Suppressor macrophage (primary cell): ENCODE data around the gene KLHL41.

Experiments used
- DNase-seq, 4 experiments: peaks; one replicate each; pipeline ENCODE4 v3.0.0-alpha.2; 2020 to 2022
- total RNA-seq, 17 experiments: gene quantifications; one replicate each; lab custom pipeline; 2026; ENCODE audit warnings: mixed read lengths in 6 of 17, inconsistent platforms in 3 of 17; lab: John Stamatoyannopoulos, UW

The KLHL41 gene
- total RNA-seq, result 0.05 to 1.2 (median 0.29) reads per million in 17 experiments

DNA sequence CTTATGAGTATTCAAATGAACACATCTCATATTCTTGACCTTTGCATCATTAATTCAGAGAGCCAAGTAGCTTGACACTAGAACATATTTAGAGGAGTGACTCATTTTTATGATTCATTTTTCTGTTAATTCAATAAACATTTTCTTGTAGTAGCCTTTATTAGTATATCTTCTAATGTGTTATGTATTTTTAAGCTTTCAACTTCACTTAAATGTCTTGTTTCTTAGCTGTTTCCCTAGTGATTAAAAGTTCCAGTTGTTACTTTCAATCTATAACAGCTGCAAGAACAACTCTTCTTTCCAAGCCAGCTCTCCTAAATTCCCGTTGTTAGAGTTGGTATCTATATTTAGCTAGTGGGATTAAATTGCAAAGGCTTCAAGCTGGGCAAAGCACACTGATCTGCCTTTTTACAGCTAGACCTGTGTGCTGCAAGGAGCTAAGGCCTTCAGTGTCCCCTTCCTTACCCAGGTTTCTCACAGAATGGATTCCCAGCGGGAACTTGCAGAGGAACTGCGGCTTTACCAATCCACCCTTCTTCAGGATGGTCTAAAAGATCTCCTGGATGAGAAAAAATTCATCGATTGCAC lies at the start of gene KLHL41:
TSS of gene KLHL41 (plus strand) at position 405 of the 588 bp plus-strand sequence. CDS start at position 482, 77 bp downstream.
- DNase-seq, result peak in 2 of 4 experiments; percentile 7

DNA sequence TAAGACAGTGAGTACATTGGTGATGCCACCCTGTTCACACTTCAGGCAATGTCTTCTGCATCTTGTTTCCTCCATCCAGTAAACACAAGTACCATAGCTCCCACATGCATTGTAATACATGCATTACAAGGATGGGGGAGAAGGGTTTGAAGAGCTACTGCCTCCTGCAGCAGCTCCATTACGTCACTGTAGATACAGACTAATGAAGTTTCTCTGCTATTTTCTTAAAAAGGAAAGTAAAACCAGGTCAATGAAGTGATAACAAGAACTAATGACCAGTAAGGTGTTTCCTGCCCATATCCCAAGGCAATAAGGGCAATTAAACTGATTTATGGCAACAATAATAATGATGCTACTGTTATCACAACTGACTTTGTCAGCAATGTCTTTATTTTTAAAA lies 48.4 kb upstream of the KLHL41 start:
- no peak for DNase-seq

DNA sequence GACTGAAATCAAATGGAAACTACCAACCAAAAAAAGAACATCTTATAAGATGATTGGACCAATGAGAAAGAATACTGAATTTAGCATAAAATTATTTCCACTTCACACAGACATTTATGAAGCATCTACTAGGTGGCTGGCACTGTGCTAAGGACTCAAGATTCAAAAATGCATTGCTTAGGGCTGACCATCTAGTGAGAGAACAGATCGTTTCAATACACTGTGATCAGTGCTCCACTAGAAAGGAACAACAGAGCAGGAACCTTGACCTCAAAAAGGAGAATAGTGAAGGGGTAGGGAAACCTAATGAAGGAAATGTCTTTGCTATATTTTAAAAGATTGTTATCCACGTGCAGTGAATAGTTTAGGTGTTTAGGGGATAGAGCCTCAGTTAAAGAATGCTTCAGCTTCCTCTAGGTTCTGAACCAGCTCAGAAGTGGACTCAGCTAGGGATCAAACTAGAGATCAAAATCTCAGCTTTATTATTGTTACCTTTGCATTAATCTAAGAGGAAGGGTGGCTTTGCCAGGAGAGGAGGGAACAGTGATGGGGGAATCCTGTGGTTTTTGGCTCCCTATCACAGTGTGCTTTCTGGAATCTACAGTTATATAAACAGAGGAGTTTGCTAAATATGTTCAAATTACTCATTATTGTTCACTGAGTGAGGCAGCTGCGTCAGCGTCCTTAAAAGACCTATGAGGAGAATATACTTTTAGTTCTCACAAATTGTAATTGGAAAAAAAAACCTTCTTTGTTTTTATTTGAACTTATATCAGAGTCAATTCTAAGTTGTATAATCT lies 46.4 kb upstream of the KLHL41 start:
- DNase-seq, result no peak

DNA sequence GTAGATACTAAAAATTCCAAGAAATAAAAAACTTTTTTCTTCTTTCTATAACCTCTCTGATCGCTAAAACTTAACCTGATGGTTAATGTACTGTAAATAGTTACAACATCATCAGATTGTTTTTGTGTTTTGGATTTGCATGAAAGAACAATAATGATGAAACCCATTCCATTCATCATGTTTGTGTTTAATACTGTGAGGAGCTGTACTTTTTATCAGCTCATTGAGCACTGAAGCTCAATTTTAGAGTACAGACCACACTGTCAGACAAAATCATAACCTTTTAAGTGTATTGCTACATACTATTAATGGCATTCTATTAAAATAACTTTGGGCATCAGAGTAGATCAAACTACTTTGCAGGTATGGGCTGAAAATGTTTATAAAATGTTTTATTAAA lies 45.0 kb upstream of the KLHL41 start:
- DNase-seq, result no peak

DNA sequence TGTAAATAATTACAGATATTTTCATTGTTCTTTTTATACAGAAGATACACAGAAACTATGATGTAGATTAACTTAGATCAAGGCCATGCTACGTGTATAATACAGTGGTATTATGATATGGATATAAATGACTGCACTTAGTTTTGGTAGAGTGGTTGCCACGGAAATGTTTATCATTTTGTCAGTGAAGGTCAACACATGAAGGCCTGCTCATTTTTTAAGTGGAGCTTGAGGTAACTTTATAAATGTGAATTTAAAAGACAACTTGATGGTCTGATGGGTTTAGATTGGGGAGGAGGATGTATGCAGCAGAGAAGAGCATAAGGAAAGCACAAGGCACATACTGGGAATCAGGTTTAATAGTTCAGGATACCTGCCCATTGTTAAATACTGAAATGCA lies 44.6 kb upstream of the KLHL41 start:
- no peak for DNase-seq

DNA sequence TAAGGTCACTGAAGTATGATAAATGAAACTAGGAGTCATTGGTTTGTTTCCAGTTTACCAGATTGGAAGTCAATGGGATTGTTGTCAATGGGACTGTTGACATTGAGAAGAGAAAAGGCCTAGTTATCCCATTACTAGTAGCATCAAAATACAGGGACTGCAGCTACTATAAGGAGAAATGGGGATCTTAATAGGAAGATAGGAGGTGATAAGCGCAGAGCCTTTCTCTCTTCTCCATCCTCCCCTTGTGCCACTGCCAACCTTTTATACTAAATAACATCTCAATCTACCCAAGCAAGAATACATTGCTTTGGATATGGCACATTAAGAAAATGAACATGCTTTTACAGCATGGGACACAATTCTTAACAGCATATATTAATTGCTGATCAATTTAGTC lies 40.7 kb upstream of the KLHL41 start:
- DNase-seq, result no peak

DNA sequence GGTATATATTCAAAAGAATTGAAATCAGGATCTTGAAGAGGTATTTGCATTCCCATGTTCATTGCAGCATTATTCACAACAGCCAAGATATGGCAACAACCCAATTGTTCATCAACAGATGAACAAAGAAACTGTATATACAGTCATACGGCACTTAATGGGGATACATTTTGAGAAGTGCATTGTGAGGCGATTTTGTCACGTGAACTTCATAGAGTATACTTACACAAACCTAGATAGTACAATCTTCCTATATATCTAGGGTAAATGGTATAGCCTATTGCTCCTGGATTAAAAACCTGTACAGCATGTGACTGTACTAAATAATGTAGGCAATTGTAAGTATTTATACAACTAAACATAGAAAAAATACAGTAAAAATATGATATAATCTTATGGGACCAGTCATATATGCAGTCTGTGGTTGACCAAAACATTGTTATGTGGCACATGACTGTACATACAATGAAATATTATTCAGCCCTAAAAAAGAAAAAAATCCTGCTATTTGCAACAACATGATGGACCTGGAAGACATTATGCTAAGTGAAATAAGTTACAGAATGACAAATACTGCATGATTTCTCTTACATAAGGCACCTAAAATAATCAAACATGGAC lies 39.4 kb upstream of the KLHL41 start:
- DNase-seq, result no peak

DNA sequence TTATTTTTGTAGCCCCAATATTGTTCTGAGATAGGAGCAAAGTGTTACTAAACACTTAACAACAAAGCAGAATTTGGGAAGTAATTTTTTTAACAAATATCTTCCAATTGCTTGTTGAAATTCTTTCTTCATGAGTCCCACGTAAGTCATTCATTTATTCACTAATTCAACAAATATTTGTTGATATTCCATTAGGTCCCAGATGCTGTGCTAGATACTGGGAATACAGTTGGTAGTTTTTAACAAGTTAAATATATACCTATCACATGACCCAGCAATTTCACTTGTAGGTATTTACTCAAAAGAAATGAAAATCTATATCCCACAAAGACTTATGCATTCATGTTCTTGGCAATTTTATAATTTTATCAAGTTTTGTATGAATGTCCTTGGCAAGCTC lies 37.3 kb upstream of the KLHL41 start:
- DNase-seq, result no peak

DNA sequence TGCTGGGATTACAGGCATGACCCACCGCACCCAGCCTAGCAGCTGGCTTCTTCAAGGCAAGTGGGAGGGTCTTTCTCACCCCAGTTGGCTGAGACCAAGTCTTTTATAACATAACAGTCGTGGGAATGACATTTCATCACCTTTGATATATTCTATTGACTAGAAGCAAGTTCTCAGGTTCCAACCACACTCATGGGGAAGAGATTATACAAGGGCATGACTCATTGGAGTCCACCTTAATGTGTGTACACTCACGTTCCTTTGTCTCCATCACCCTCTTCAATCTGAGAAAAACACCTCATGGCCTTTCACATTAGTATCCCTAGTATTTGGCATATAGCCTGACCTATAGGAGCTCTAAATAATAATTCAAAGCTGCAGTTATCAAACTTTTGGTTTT lies 33.0 kb upstream of the KLHL41 start:
- no peak for DNase-seq

DNA sequence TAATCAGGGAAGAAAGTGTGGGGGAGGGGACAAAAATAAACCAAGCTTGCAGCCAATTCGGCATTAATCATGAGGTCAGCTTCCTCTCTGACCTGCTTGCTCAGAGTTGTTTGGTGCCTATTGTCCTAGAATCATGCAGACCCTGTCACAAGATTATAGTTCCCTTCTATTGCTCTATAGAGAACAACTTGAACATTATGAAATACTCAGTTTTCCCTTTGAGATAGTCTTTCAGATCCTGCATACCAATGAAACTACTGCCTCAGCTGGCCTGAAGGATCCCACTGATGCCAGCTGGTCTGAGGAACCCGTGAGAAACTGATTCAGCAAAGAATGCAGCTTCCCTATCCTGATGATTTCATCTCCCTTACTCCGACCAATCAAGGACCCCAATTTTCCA lies 31.2 kb upstream of the KLHL41 start:
- peak; percentile 89 to 98 (median 94) for DNase-seq

DNA sequence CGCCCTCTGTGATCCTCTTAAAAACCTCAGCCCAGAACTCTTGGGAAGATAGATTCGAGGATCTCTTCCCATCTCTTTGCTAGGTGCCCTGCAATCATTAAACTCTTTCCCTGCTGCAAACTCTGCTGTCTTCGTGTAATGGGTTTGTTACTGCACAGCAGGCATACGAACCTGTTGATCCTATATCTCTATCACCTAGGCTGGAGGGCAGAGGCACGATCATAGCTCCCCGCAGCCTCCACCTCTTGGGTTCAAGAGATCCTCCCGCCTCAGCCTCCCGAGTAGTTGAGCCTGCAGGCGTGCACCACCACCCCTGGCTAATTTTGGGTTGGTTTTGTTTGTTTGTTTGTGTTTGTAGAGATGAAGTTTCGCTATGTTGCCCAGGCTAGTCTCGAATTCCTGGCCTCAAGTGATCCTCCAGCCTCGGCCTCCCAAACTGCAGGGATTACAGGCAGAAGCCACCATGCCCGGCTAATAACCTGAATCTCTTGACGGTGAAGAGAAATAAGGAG lies 30.7 kb upstream of the KLHL41 start:
- DNase-seq, result no peak

DNA sequence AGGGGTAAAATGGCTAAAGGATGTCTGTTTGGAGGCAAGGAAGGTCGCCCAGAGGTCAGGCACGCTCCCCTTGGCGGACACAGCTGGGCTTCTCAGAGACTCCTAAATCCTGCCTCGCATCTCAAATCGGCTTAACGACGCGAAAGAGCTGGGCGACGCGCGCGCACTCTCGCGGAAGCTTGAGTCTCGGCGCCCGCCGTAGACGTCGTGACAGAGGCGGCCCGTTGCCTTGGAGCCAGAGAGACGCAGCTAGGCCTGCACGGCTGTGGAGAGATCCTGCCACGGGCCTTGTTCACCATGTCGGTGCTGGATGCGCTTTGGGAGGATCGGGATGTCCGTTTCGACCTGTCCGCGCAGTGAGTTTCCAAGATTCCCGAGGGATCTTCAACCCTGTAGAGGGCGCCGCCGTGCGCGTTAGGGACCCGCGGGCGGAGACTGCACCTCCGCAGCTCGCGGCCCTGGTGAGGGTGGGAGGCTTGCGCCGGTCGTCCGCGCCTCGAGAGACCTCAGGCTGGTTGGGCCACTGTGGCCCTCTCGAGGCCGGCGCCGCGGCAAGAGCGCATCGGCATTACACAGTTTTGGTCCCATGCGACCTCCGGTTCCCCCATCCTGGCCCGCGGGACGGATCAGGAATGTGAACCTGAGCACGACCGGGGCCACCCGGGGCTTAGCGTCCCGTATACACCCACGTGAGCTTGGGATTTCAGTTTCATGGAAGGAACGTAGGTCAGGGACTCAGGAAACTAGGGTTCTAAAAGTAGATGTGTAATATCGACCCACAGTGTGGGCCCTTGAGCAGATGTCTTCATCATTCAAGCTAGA lies 30.0 kb upstream of the KLHL41 start, which contains the start of gene BBS5:
TSS of gene BBS5 (plus strand) at position 238 of the 822 bp plus-strand sequence. CDS start at position 298, 60 bp downstream.
- peak; percentile 87 to 94 (median 92) for DNase-seq

DNA sequence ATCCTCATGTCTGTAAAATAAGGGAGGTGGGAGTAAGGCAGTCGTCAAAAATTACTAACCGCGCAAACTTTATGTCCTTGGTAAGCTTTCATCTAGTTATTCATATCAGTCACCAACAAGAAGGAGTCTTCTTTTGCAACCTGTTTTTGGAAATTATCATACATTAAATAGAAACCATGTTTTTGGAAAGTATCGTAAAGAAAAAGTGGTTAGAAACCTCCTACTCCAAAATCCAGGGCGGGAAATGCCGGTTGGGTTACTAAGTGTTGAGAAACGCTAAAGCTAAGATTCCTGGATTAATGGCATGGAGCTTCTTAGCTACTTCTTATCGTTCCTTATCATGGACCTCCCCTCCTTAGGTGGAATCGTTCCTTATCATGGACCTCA lies 29.4 kb upstream of the KLHL41 start:
- DNase-seq, result no peak

DNA sequence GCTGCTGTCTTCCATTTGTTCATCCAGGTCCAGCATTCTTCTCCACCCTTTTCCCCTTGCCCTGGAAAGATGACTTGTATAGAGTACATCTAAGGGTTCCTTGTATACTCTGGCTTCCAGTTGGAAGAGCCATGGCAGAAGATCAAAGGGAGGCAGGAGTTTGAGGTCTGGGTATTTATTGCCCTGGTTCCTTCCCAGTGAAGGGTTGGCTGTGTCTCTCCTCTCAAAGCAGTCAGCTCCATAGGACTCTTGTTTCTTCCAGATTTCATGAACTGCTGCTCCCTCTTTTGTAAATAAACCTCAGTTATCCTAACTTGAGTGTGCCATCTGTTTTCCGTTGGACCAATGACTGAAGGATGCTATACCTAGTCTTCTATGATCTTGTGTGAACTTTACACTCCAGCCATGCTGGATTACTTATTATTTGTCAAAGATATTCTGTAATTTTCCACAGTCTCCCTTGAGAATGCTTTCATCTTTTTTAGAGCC lies 23.8 kb upstream of the KLHL41 start:
- no peak for DNase-seq

DNA sequence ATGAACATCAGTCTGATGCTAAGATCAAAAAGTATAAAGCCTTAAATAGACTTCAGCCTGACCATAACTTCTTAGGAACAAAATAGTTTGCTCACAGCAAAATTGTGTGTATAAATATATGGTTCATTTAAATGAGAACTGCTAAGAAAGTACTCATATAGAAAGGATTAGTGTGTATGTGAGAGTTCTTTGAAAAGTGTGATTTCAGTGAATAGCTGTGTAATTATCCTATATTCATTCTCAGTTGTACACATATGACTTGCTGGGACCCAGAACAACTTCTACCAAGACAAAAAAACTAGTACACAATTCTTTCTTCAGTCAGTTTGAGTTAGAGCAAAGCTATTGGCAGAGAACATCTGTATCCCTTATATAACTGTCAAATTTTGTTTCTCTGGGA lies 23.0 kb upstream of the KLHL41 start:
- no peak for DNase-seq

DNA sequence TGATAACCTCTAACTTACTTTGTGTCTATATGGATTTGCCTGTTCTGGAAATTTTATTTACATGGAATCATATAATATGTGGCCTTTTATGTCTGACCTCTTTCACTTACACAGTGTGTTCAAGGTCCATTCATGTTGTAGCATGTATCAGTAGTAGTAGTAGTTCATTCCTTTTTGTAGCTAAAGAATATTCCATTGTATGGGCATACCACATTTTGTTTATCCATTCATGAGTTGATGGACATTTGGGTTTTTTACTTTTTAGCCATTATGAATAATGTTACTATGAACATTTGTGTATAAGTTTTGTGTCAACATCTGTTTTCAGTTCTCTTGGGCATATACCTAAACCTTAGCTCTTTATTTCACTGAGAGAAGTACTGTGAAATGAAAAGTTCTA lies 18.7 kb upstream of the KLHL41 start:
- no peak for DNase-seq

DNA sequence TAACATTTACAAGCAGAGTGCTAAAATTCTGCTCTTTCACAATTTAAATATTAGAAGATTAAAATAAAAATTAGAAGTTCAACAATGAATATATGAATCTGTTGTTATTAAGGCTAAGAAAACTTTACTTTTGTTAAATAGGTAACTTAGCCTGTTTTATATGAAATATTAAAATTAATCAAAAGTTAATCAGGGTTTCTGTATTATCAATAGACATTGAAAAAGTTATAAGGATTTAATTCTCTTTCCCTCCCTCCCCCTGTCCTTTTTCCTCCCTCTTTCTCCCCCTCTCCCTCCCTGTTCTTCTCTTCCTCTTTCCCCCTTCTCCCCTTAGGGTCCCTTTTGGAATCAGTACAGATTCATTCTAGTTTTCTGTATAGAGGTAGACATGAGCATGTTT lies 18.1 kb upstream of the KLHL41 start:
- DNase-seq, result no peak

DNA sequence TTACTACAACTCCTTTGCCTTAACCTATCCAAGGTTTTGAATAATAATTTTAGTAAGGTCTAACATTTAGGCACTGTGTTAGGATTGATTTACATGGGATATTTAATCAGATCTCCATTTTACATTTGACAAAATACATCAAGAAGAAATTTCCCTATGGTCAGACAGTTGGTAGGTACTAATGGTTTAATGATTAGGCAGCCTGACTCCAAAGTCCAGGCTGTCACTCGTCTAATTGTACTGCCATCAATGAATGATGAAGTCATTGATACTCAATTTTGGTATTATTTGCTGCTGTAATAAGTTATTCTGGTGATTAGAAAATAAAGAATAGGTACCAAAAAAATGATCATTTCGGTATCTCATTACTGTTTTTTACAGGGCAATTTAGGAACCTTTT lies 16.1 kb upstream of the KLHL41 start:
- DNase-seq, result no peak

DNA sequence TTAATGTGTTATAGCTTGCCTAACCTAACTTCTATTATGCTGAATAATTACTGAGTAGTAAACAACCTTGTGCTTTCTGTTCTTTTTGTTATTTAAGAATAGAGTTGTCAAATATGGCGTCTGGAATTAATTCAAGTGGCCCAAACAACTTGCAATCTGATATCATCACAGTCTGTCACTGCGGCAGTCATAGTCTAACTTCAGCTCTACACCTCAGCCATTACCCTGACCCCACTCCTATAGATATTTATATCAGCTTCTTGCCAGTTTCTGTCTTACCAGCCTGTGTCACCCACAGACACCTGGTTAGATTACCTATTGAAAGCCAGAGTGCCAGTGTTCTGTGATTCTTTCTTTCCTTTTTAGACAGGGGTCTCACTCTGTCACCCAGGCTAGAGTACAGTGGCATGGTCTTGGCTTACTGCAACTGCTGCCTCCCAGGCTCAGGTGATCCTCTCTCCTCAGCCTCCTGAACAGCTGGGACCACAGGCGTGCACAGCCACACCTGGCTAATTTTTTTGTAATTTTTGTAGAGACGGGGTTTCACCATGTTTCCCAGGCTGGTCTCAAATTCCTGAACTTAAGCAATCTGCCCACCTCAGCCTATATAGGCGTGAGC lies 14.1 kb upstream of the KLHL41 start:
- DNase-seq, result no peak

DNA sequence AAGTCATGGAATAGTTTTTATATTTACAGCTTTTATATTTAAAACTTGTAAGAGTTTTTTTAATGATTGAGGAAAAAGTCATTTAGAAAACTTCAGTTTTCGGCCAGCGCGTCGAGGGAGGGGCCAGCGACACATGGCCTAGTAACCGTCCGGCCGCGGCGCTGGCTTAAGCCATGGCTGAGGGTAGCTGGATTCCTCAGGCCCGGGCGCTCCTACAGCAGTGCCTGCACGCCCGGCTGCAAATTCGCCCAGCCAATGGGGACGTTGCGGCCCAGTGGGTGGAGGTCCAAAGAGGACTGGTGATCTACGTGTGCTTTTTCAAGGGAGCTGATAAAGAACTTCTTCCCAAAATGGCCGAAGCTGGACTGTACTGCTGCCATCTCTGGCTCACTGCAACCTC lies 4.9 kb upstream of the KLHL41 start:
- no peak for DNase-seq

DNA sequence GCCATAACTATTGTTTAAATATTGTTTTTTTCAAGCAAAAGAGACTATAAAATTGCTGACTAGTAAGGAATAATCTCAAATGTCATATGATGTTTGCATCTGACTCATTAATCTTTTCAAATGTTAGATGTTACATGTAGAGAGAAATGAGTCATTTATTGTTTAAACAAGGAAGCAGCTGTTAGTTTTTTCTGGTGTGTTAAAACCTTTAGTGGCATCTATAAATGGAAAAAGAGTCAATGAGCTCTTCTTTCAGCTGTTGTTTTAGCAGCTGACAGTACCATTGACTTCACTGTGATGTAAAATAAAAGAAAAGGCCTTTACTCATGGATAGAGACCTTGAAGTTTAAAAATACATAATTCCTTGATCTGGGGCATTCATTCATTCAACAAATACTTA lies 1.8 kb upstream of the KLHL41 start:
- DNase-seq, result peak; percentile 14 to 88 (median 52)

DNA sequence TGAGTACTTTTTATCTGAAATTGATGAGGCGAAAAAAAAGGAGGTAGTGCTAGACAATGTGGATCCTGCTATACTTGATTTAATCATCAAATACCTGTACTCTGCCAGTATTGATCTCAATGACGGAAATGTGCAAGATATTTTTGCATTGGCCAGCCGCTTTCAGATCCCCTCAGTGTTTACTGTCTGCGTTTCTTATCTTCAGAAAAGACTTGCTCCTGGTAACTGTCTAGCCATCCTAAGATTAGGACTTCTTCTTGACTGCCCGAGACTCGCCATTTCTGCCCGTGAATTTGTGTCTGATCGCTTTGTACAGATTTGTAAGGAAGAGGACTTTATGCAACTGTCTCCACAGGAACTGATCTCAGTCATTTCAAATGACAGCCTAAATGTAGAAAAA lies 453 bp downstream of the KLHL41 start:
- DNase-seq, result peak in 3 of 4 experiments; percentile 1 to 36 (median 21)
